HUES6 (cell line): ENCODE measurements around the gene WDR36.

Experiments used
- H3K27ac ChIP-seq: 2 replicates; pipeline ENCODE4 v1.7.0; 2013; ENCODE audit warnings: low read depth, mild to moderate bottlenecking, low read length, inconsistent platforms
- H3K27me3 ChIP-seq: 2 replicates; pipeline ENCODE4 v1.6.1; 2013; ENCODE audit warnings: low read length; ENCODE audit not compliant: control insufficient read depth, insufficient read depth
- H3K36me3 ChIP-seq: 2 replicates; pipeline ENCODE4 v1.6.1; 2013; ENCODE audit warnings: low read length; ENCODE audit not compliant: control insufficient read depth, insufficient read depth
- H3K4me1 ChIP-seq: 2 replicates; pipeline ENCODE4 v1.6.1; 2013; ENCODE audit warnings: low read length; ENCODE audit not compliant: control insufficient read depth, insufficient read depth
- H3K4me3 ChIP-seq: 2 replicates; pipeline ENCODE4 v1.5.1; 2013; ENCODE audit warnings: low read depth, low read length
- H3K9ac ChIP-seq: one replicate; pipeline ENCODE4 v1.6.1; 2013; ENCODE audit warnings: mild to moderate bottlenecking, low read length
- H3K9me3 ChIP-seq: 2 replicates; pipeline ENCODE4 v1.6.1; 2013; ENCODE audit warnings: low read depth, low read length; ENCODE audit not compliant: control insufficient read depth, insufficient read depth

WDR36 gene

GRCh38 chr5:111126896-111127295, 34.7 kb downstream of the WDR36 start:
- H3K36me3 ChIP-seq, result peaks cover 54% of the 10 kb centered on the region
- H3K9me3 ChIP-seq, result no peaks in the 10 kb centered on the region
- H3K4me1 ChIP-seq, result peaks cover 48% of the 10 kb centered on the region
- no peaks in the 10 kb centered on the region for H3K27me3 ChIP-seq
- H3K4me3 ChIP-seq, result no peak overlapping the region
- H3K27ac ChIP-seq, result peak overlapping the region; percentile 87
- H3K9ac ChIP-seq, result no peak overlapping the region

- Histone ChIP-seq H3K27ac (peak overlapping the region; percentile 87), H3K4me3 (no peak overlapping the region), H3K36me3 (peaks cover 46% of the 10 kb centered on the region), H3K9ac (peak overlapping the region; percentile 23), H3K27me3 (no peaks in the 10 kb centered on the region), H3K4me1 (peaks cover 54% of the 10 kb centered on the region), H3K9me3 (no peaks in the 10 kb centered on the region)
Measured at GRCh38 chr5:111127453-111128195, 35.5 kb downstream of the WDR36 start.

GRCh38 chr5:111129938-111130337, 37.8 kb downstream of the WDR36 start:
- Histone ChIP-seq H3K4me1 (peaks cover 61% of the 10 kb centered on the region), H3K27ac (no peak overlapping the region)

GRCh38 chr5:111131356-111131755, 39.2 kb downstream of the WDR36 start:
- Histone ChIP-seq H3K36me3 (peaks cover 12% of the 10 kb centered on the region), H3K4me3 (no peak overlapping the region), H3K9ac (no peak overlapping the region), H3K27me3 (no peaks in the 10 kb centered on the region), H3K27ac (peak overlapping the region; percentile 25; the same call in 1 of the 2 replicates), H3K9me3 (no peaks in the 10 kb centered on the region), H3K4me1 (peaks cover 66% of the 10 kb centered on the region)

More at GRCh38 chr5:111129938-111130337, 37.8 kb downstream of the WDR36 start:
- Histone ChIP-seq H3K27me3 (no peaks in the 10 kb centered on the region), H3K4me3 (no peak overlapping the region), H3K36me3 (peaks cover 24% of the 10 kb centered on the region), H3K9me3 (no peaks in the 10 kb centered on the region), H3K9ac (no peak overlapping the region)

GRCh38 chr5:111132076-111132475, 39.9 kb downstream of the WDR36 start:
- Histone ChIP-seq H3K4me3 (no peak overlapping the region), H3K27ac (peak overlapping the region; percentile 25; the same call in 1 of the 2 replicates), H3K4me1 (peaks cover 60% of the 10 kb centered on the region), H3K27me3 (no peaks in the 10 kb centered on the region), H3K9me3 (no peaks in the 10 kb centered on the region), H3K36me3 (0 out of 2 replicates have a peak, but pooled peaks cover 5% of the 10 kb centered on the region), H3K9ac (no peak overlapping the region)

- Histone ChIP-seq H3K27ac (no peak overlapping the region), H3K9ac (no peak overlapping the region), H3K4me1 (peaks cover 56% of the 10 kb centered on the region), H3K27me3 (no peaks in the 10 kb centered on the region), H3K36me3 (no peaks in the 10 kb centered on the region), H3K4me3 (no peak overlapping the region), H3K9me3 (no peaks in the 10 kb centered on the region)
Measured at GRCh38 chr5:111132731-111133435, 40.7 kb downstream of the WDR36 start.

- no peak overlapping the region for H3K4me3 ChIP-seq
- H3K27me3 ChIP-seq, result no peaks in the 10 kb centered on the region
- no peaks in the 10 kb centered on the region for H3K9me3 ChIP-seq
- H3K36me3 ChIP-seq, result no peaks in the 10 kb centered on the region
- peaks cover 52% of the 10 kb centered on the region for H3K4me1 ChIP-seq
- no peak overlapping the region for H3K27ac ChIP-seq
- no peak overlapping the region for H3K9ac ChIP-seq
Measured at GRCh38 chr5:111133436-111133751, 41.2 kb downstream of the WDR36 start.

- no peak overlapping the region for H3K9ac ChIP-seq
- no peak overlapping the region for H3K4me3 ChIP-seq
- H3K27ac ChIP-seq, result no peak overlapping the region
- no peaks in the 10 kb centered on the region for H3K27me3 ChIP-seq
- no peaks in the 10 kb centered on the region for H3K36me3 ChIP-seq
- H3K9me3 ChIP-seq, result no peaks in the 10 kb centered on the region
- H3K4me1 ChIP-seq, result peaks cover 50% of the 10 kb centered on the region
Measured at GRCh38 chr5:111134087-111134486, 41.9 kb downstream of the WDR36 start.

GRCh38 chr5:111134864-111135263, 42.7 kb downstream of the WDR36 start:
- H3K9ac ChIP-seq, result no peak overlapping the region
- H3K27ac ChIP-seq, result no peak overlapping the region
- no peaks in the 10 kb centered on the region for H3K36me3 ChIP-seq
- H3K4me1 ChIP-seq, result peaks cover 42% of the 10 kb centered on the region
- no peak overlapping the region for H3K4me3 ChIP-seq
- no peaks in the 10 kb centered on the region for H3K27me3 ChIP-seq
- H3K9me3 ChIP-seq, result no peaks in the 10 kb centered on the region

GRCh38 chr5:111135363-111135762, 43.2 kb downstream of the WDR36 start:
- H3K9me3 ChIP-seq, result no peaks in the 10 kb centered on the region
- no peaks in the 10 kb centered on the region for H3K36me3 ChIP-seq
- H3K27ac ChIP-seq, result no peak overlapping the region
- no peak overlapping the region for H3K9ac ChIP-seq
- H3K27me3 ChIP-seq, result no peaks in the 10 kb centered on the region
- no peak overlapping the region for H3K4me3 ChIP-seq
- H3K4me1 ChIP-seq, result peaks cover 37% of the 10 kb centered on the region

- H3K4me1 ChIP-seq, result peaks cover 31% of the 10 kb centered on the region
- no peak overlapping the region for H3K9ac ChIP-seq
- H3K27ac ChIP-seq, result no peak overlapping the region
- no peaks in the 10 kb centered on the region for H3K27me3 ChIP-seq
- no peaks in the 10 kb centered on the region for H3K36me3 ChIP-seq
- H3K9me3 ChIP-seq, result no peaks in the 10 kb centered on the region
- no peak overlapping the region for H3K4me3 ChIP-seq
Measured at GRCh38 chr5:111135946-111136345, 43.8 kb downstream of the WDR36 start.
